WTC11 (cell line): ENCODE data around the gene CD86. TPM values are rescaled to one million over a fixed set of nuclear protein-coding genes. Genes with fewer than 3 reads are reported as not detected.
"Not testable (repeated sequence)": the region's sequence is repeated elsewhere in the genome, so short reads cannot be mapped to it uniquely, and the experiment has no call there.

Experiments used
- ATAC-seq: fragments of 200-7000 bp; cut with Tn5 transposase; 2 replicates; pipeline ENCODE4 v1.10.0; 2021; ENCODE audit warnings: mild to moderate bottlenecking, moderate library complexity
- CTCF ChIA-PET: fragments of 300-600 bp; sonication (Branson Sonifier 250); formaldehyde crosslinking; loops from one replicate; lab custom pipeline; 2021; ENCODE audit warnings: antibody characterized with exemption; lab: Charles Lee
- POLR2A ChIA-PET: fragments of 350-600 bp; sonication (Branson Sonifier 250); formaldehyde crosslinking; loops from one replicate; lab custom pipeline; 2021; ENCODE audit warnings: antibody characterized with exemption; lab: Charles Lee
- DNase-seq: peaks from one replicate; pipeline ENCODE4 v3.0.0; 2021; ENCODE audit warnings: low spot score
- H3K27ac Mint-ChIP-seq: 2 replicates; pipeline ENCODE4 v1.8.0; 2021; ENCODE audit warnings: mixed read lengths
- H3K27me3 Mint-ChIP-seq: 2 replicates; pipeline ENCODE4 v1.8.0; 2021; ENCODE audit warnings: low read depth, mild to moderate bottlenecking, moderate library complexity, mixed read lengths
- H3K36me3 Mint-ChIP-seq: 2 replicates; pipeline ENCODE4 v1.8.0; 2021; ENCODE audit warnings: mixed read lengths
- H3K4me1 Mint-ChIP-seq: 2 replicates; pipeline ENCODE4 v1.8.0; 2022; ENCODE audit warnings: mixed read lengths
- H3K4me3 Mint-ChIP-seq: 2 replicates; pipeline ENCODE4 v1.8.0; 2021; ENCODE audit warnings: mild to moderate bottlenecking, moderate library complexity, mixed read lengths
- H3K9me3 Mint-ChIP-seq: 2 replicates; pipeline ENCODE4 v1.8.0; 2021; ENCODE audit warnings: mixed read lengths
- ATF1 ChIP-seq: sonication (generic); formaldehyde crosslinking; IDR thresholded peaks from 2 replicates; pipeline ENCODE4 v1.8.1; 2023; ENCODE audit warnings: mild to moderate bottlenecking, moderate library complexity, missing genetic modification reagents
- EMX1 ChIP-seq: fragments of 250-450 bp; sonication (Bioruptor Pico); IDR thresholded peaks from 2 replicates; pipeline ENCODE4 v1.8.0; 2021; ENCODE audit warnings: mild to moderate bottlenecking
- FOXK1 ChIP-seq: sonication (generic); formaldehyde crosslinking; IDR thresholded peaks from 2 replicates; pipeline ENCODE4 v1.8.0; 2022; ENCODE audit warnings: mild to moderate bottlenecking, moderate library complexity, missing genetic modification reagents
- NR2C2 ChIP-seq: sonication (generic); formaldehyde crosslinking; IDR thresholded peaks from 2 replicates; pipeline ENCODE4 v1.8.0; 2022; ENCODE audit warnings: mild to moderate bottlenecking, missing genetic modification reagents
- PRDM15 ChIP-seq: sonication (generic); formaldehyde crosslinking; IDR thresholded peaks from 2 replicates; pipeline ENCODE4 v1.8.0; 2022; ENCODE audit warnings: missing genetic modification reagents
- PREB ChIP-seq: sonication (generic); formaldehyde crosslinking; IDR thresholded peaks from 2 replicates; pipeline ENCODE4 v1.8.1; 2022; ENCODE audit warnings: mild to moderate bottlenecking, missing genetic modification reagents, moderate library complexity, borderline replicate concordance
- SP1 ChIP-seq: sonication (generic); formaldehyde crosslinking; conservative IDR thresholded peaks from 2 replicates; pipeline ENCODE4 v1.8.1; 2022; ENCODE audit warnings: missing genetic modification reagents
- TEAD1 ChIP-seq: sonication (generic); formaldehyde crosslinking; IDR thresholded peaks from 2 replicates; pipeline ENCODE4 v1.8.0; 2022; ENCODE audit warnings: mild to moderate bottlenecking, missing genetic modification reagents
- ZNF396 ChIP-seq: fragments of 250-450 bp; sonication (Bioruptor Pico); IDR thresholded peaks from 2 replicates; pipeline ENCODE4 v1.8.0; 2021; ENCODE audit warnings: mild to moderate bottlenecking, moderate library complexity, borderline replicate concordance
- ZNF671 ChIP-seq: fragments of 250-450 bp; sonication (Bioruptor Pico); IDR thresholded peaks from 2 replicates; pipeline ENCODE4 v1.8.0; 2021; ENCODE audit warnings: mild to moderate bottlenecking
- ZSCAN18 ChIP-seq: fragments of 250-450 bp; sonication (Bioruptor Pico); IDR thresholded peaks from 2 replicates; pipeline ENCODE4 v2.1.2; 2022; ENCODE audit warnings: mild to moderate bottlenecking, moderate library complexity
- total RNA-seq: library from RNA; stranded (reverse); gene quantifications from 3 replicates; pipeline ENCODE4 v1.2.3, GENCODE V29; 2021
- TF ChIP-seq, protein P1 (sequence below): fragments of 250-450 bp; sonication (Bioruptor Pico); IDR thresholded peaks from 2 replicates; pipeline ENCODE4 v1.8.0; 2021; ENCODE audit warnings: mild to moderate bottlenecking
- TF ChIP-seq, protein P2 (sequence below): sonication (generic); formaldehyde crosslinking; IDR thresholded peaks from 2 replicates; pipeline ENCODE4 v1.8.0; 2023; ENCODE audit warnings: mild to moderate bottlenecking, missing genetic modification reagents
- TF ChIP-seq, protein P3 (sequence below): sonication (generic); formaldehyde crosslinking; IDR thresholded peaks from 2 replicates; pipeline ENCODE4 v1.8.1; 2023; ENCODE audit warnings: mild to moderate bottlenecking, missing genetic modification reagents, moderate library complexity
- TF ChIP-seq, protein P4 (sequence below): sonication (generic); formaldehyde crosslinking; IDR thresholded peaks from 2 replicates; pipeline ENCODE4 v1.8.1; 2023; ENCODE audit warnings: mild to moderate bottlenecking, missing genetic modification reagents, moderate library complexity
- TF ChIP-seq, protein P5 (sequence below): sonication (generic); formaldehyde crosslinking; IDR thresholded peaks from 2 replicates; pipeline ENCODE4 v1.8.1; 2023; ENCODE audit warnings: mild to moderate bottlenecking, missing genetic modification reagents, borderline replicate concordance

CD86 gene
- total RNA-seq, 1 experiment from 2014 or later, result 0.61 TPM

DNA sequence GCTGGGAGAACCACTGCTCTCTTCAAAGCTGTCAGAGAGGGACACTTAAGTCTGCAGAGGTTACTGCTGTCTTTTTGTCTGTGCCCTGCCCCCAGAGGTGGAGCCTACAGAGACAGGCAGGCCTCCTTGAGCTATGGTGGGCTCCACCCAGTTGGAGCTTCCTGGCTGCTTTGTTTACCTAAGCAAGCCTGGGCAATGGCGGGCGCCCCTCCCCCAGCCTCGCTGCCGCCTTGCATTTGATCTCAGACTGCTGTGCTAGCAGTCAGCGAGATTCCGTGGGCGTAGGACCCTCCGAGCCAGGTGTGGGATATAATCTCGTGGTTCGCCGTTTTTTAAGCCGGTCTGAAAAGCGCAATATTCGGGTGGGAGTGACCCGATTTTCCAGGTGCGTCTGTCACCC, 7.9 kb upstream of the CD86 start:
- peak; percentile 24; the same call in 1 of the 2 replicates for TF ChIP-seq FOXK1 (CRISPR knock-in tag)
- peak; percentile 48 for DNase-seq
- POLR2A ChIA-PET, ATAC-seq, H3K27ac Mint-ChIP-seq, CTCF ChIA-PET, H3K4me3 Mint-ChIP-seq, H3K4me1 Mint-ChIP-seq, H3K27me3 Mint-ChIP-seq: not testable (repeated sequence)
- Mint-ChIP-seq H3K9me3 (peaks cover 19% of the 10 kb centered on the region), H3K36me3 (peaks cover 11% of the 10 kb centered on the region)

DNA sequence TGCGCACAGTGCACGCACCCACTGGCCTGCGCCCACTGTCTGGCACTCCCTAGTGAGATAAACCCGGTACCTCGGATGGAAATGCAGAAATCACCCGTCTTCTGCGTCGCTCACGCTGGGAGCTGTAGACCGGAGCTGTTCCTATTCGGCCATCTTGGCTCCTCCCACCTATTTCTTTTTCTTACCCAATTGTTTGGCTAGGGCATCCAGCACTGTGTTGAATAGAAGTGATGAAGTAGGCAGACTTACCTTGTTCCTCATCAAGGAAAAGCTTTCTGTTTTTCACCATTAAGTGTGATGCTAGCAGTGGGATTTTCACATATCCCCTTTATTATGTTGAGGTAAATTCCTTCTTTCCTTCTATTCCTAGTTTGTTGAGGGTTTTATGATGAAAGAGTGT, 7.4 kb upstream of the CD86 start:
- H3K4me1 Mint-ChIP-seq, H3K27ac Mint-ChIP-seq, DNase-seq, POLR2A ChIA-PET, H3K27me3 Mint-ChIP-seq, CTCF ChIA-PET: not testable (repeated sequence)
- Mint-ChIP-seq H3K36me3 (peaks cover 11% of the 10 kb centered on the region), H3K4me3 (peak overlapping the region; percentile 1; the same call in 1 of the 2 replicates), H3K9me3 (peaks cover 19% of the 10 kb centered on the region)
- peak; percentile 52 for ATAC-seq

DNA sequence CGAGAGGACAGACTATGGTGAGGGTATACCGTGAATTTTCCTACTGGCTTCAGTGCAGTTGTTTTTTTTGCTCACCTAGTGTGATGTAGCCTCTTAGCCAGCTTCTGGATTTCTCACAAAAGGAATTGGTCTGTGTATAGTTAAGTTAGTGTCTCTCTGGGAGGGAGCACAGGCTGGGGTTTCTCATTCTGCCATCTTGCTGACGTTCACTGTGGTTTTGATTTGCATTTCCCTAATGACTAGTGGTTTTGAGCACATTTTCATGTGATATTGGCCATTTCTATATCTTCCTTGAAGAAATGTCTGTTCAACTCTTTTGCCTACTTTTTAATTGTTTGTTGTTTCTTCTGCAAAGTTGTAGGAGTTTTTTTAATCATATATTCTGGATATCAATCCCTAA, 2.2 kb upstream of the CD86 start:
- Mint-ChIP-seq H3K4me3 (no peak overlapping the region), H3K4me1 (peaks cover 18% of the 10 kb centered on the region), H3K27ac (no peak overlapping the region), H3K27me3 (no peaks in the 10 kb centered on the region), H3K9me3 (peaks cover 16% of the 10 kb centered on the region), H3K36me3 (peaks cover 8% of the 10 kb centered on the region)
- no peak for ATAC-seq
- ChIA-PET POLR2A (no interaction called here), CTCF (no interaction called here)
- no peak for DNase-seq
- no peak for TF ChIP-seq NR2C2 (CRISPR knock-in tag)
- TF ChIP-seq PRDM15, result no peak
- no peak for TF ChIP-seq ZSCAN18 (CRISPR knock-in tag)
- TF ChIP-seq, protein P1, sequence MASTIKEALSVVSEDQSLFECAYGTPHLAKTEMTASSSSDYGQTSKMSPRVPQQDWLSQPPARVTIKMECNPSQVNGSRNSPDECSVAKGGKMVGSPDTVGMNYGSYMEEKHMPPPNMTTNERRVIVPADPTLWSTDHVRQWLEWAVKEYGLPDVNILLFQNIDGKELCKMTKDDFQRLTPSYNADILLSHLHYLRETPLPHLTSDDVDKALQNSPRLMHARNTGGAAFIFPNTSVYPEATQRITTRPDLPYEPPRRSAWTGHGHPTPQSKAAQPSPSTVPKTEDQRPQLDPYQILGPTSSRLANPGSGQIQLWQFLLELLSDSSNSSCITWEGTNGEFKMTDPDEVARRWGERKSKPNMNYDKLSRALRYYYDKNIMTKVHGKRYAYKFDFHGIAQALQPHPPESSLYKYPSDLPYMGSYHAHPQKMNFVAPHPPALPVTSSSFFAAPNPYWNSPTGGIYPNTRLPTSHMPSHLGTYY, result no peak
- TF ChIP-seq TEAD1 (CRISPR knock-in tag), result no peak
- TF ChIP-seq ATF1 (CRISPR knock-in tag), result no peak
- TF ChIP-seq PREB (CRISPR knock-in tag), result no peak
- TF ChIP-seq EMX1 (CRISPR knock-in tag), result no peak
- TF ChIP-seq, protein P2, sequence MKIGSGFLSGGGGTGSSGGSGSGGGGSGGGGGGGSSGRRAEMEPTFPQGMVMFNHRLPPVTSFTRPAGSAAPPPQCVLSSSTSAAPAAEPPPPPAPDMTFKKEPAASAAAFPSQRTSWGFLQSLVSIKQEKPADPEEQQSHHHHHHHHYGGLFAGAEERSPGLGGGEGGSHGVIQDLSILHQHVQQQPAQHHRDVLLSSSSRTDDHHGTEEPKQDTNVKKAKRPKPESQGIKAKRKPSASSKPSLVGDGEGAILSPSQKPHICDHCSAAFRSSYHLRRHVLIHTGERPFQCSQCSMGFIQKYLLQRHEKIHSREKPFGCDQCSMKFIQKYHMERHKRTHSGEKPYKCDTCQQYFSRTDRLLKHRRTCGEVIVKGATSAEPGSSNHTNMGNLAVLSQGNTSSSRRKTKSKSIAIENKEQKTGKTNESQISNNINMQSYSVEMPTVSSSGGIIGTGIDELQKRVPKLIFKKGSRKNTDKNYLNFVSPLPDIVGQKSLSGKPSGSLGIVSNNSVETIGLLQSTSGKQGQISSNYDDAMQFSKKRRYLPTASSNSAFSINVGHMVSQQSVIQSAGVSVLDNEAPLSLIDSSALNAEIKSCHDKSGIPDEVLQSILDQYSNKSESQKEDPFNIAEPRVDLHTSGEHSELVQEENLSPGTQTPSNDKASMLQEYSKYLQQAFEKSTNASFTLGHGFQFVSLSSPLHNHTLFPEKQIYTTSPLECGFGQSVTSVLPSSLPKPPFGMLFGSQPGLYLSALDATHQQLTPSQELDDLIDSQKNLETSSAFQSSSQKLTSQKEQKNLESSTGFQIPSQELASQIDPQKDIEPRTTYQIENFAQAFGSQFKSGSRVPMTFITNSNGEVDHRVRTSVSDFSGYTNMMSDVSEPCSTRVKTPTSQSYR (CRISPR knock-in tag), result no peak
- TF ChIP-seq ZNF671 (CRISPR knock-in tag), result no peak
- TF ChIP-seq, protein P3, sequence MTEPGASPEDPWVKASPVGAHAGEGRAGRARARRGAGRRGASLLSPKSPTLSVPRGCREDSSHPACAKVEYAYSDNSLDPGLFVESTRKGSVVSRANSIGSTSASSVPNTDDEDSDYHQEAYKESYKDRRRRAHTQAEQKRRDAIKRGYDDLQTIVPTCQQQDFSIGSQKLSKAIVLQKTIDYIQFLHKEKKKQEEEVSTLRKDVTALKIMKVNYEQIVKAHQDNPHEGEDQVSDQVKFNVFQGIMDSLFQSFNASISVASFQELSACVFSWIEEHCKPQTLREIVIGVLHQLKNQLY (CRISPR knock-in tag), result no peak
- TF ChIP-seq, protein P4, sequence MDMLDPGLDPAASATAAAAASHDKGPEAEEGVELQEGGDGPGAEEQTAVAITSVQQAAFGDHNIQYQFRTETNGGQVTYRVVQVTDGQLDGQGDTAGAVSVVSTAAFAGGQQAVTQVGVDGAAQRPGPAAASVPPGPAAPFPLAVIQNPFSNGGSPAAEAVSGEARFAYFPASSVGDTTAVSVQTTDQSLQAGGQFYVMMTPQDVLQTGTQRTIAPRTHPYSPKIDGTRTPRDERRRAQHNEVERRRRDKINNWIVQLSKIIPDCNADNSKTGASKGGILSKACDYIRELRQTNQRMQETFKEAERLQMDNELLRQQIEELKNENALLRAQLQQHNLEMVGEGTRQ (CRISPR knock-in tag), result no peak
- no peak for TF ChIP-seq ZNF396
- TF ChIP-seq SP1 (CRISPR knock-in tag), result no peak
- TF ChIP-seq, protein P5, sequence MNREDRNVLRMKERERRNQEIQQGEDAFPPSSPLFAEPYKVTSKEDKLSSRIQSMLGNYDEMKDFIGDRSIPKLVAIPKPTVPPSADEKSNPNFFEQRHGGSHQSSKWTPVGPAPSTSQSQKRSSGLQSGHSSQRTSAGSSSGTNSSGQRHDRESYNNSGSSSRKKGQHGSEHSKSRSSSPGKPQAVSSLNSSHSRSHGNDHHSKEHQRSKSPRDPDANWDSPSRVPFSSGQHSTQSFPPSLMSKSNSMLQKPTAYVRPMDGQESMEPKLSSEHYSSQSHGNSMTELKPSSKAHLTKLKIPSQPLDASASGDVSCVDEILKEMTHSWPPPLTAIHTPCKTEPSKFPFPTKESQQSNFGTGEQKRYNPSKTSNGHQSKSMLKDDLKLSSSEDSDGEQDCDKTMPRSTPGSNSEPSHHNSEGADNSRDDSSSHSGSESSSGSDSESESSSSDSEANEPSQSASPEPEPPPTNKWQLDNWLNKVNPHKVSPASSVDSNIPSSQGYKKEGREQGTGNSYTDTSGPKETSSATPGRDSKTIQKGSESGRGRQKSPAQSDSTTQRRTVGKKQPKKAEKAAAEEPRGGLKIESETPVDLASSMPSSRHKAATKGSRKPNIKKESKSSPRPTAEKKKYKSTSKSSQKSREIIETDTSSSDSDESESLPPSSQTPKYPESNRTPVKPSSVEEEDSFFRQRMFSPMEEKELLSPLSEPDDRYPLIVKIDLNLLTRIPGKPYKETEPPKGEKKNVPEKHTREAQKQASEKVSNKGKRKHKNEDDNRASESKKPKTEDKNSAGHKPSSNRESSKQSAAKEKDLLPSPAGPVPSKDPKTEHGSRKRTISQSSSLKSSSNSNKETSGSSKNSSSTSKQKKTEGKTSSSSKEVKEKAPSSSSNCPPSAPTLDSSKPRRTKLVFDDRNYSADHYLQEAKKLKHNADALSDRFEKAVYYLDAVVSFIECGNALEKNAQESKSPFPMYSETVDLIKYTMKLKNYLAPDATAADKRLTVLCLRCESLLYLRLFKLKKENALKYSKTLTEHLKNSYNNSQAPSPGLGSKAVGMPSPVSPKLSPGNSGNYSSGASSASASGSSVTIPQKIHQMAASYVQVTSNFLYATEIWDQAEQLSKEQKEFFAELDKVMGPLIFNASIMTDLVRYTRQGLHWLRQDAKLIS (CRISPR knock-in tag), result no peak
